ENCODE results near the gene SFMBT1.

- TF ChIP-seq REST (IDR thresholded peaks at IDR 0.05; ENCODE audit: low read depth, low read length) (no peak), EP300 (IDR thresholded peaks at IDR 0.05; ENCODE audit: borderline replicate concordance in 1 of 2, low read depth in 1 of 2, low read length in 1 of 2) (no peak), RCOR1 (IDR thresholded peaks at IDR 0.05; ENCODE audit: low read length) (no peak), RAD21 (IDR thresholded peaks at IDR 0.05; ENCODE audit: low read length) (no peak), USF2 (IDR thresholded peaks at IDR 0.05; ENCODE audit: borderline replicate concordance, low read depth, low read length) (no peak), POLR2AphosphoS5 (IDR thresholded peaks at IDR 0.05; ENCODE audit: low read depth, low read length) (no peak)
- TF ChIP-seq, protein P1, sequence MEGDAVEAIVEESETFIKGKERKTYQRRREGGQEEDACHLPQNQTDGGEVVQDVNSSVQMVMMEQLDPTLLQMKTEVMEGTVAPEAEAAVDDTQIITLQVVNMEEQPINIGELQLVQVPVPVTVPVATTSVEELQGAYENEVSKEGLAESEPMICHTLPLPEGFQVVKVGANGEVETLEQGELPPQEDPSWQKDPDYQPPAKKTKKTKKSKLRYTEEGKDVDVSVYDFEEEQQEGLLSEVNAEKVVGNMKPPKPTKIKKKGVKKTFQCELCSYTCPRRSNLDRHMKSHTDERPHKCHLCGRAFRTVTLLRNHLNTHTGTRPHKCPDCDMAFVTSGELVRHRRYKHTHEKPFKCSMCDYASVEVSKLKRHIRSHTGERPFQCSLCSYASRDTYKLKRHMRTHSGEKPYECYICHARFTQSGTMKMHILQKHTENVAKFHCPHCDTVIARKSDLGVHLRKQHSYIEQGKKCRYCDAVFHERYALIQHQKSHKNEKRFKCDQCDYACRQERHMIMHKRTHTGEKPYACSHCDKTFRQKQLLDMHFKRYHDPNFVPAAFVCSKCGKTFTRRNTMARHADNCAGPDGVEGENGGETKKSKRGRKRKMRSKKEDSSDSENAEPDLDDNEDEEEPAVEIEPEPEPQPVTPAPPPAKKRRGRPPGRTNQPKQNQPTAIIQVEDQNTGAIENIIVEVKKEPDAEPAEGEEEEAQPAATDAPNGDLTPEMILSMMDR (IDR thresholded peaks at IDR 0.05), result no peak
- TF ChIP-seq, protein P2, sequence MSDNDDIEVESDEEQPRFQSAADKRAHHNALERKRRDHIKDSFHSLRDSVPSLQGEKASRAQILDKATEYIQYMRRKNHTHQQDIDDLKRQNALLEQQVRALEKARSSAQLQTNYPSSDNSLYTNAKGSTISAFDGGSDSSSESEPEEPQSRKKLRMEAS (IDR thresholded peaks at IDR 0.05; ENCODE audit: low read depth), result no peak
- TF ChIP-seq, protein P3, sequence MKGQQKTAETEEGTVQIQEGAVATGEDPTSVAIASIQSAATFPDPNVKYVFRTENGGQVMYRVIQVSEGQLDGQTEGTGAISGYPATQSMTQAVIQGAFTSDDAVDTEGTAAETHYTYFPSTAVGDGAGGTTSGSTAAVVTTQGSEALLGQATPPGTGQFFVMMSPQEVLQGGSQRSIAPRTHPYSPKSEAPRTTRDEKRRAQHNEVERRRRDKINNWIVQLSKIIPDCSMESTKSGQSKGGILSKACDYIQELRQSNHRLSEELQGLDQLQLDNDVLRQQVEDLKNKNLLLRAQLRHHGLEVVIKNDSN (IDR thresholded peaks at IDR 0.05; ENCODE audit: borderline replicate concordance, low read depth), result no peak
- TF ChIP-seq, protein P4, sequence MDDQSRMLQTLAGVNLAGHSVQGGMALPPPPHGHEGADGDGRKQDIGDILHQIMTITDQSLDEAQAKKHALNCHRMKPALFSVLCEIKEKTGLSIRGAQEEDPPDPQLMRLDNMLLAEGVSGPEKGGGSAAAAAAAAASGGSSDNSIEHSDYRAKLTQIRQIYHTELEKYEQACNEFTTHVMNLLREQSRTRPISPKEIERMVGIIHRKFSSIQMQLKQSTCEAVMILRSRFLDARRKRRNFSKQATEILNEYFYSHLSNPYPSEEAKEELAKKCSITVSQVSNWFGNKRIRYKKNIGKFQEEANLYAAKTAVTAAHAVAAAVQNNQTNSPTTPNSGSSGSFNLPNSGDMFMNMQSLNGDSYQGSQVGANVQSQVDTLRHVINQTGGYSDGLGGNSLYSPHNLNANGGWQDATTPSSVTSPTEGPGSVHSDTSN (IDR thresholded peaks at IDR 0.05), result no peak
Observed at GRCh38 chr3:53045518-53046170, at the start of gene SFMBT1.
